HFF-Myc (cell line): Measurements from ENCODE around the gene SAMD9.

Experiments
- DNase-seq: peaks from one replicate; pipeline ENCODE4 v3.0.0-alpha.2; 2011; ENCODE audit warnings: low read depth; ENCODE audit errors: extremely low read depth
- H3K4me3 ChIP-seq: replicated peaks from 2 replicates; pipeline ENCODE4 v1.5.1; 2011; ENCODE audit warnings: low read depth, mild to moderate bottlenecking, control low read depth, low read length
- TF ChIP-seq, protein P1 (sequence below): IDR thresholded peaks from 2 replicates; pipeline ENCODE4 v1.5.1; 2012; ENCODE audit warnings: mild to moderate bottlenecking, low read depth, low read length, control low read depth; ENCODE audit errors: missing control alignments

The SAMD9 gene

DNA sequence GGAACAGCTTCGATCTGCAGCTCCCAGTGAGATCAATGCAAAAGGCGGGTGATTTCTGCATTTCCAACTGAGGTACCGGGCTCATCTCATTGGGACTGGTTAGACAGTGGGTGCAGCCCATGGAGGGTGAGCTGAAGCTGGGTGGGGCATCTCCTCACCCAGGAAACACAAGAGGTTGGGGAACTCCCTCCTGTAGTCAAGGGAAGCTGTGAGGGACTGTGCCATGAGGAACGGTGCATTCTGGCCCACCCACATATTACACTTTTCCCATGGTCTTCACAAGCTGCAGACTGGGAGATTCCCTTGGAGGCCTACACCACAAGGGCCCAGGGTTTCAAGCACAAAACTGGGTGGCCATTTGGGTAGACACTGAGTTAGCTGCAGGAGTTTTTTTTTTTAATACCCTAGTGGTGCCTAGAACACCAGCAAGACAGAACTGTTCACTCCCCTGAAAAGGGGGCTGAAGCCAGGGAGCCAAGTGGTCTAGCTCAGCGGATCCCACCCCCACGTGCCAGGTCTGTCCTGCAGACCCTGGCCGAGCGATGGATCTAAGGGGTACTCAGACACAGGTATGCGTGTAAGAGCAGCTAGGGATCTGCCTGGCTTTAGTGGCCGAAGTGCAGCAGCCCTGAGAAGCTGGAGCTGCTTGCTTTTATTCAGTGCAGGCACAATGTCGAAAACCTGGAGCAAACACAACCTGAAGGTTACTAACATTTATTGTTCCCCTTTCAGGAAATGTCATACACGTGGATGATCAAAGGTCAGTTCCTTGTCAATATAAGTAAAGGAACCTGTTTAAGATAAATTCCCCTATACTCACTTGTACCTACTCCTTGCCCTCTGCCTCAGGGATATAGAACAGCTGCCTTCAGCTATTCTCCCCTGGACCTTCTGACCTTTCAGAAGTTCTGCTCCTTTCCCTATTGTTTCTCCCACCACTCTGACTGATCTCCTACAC is 3.1 kb upstream of the SAMD9 start:
- no peak overlapping the region for H3K4me3 ChIP-seq
- DNase-seq = no peak
- TF ChIP-seq, protein P1, sequence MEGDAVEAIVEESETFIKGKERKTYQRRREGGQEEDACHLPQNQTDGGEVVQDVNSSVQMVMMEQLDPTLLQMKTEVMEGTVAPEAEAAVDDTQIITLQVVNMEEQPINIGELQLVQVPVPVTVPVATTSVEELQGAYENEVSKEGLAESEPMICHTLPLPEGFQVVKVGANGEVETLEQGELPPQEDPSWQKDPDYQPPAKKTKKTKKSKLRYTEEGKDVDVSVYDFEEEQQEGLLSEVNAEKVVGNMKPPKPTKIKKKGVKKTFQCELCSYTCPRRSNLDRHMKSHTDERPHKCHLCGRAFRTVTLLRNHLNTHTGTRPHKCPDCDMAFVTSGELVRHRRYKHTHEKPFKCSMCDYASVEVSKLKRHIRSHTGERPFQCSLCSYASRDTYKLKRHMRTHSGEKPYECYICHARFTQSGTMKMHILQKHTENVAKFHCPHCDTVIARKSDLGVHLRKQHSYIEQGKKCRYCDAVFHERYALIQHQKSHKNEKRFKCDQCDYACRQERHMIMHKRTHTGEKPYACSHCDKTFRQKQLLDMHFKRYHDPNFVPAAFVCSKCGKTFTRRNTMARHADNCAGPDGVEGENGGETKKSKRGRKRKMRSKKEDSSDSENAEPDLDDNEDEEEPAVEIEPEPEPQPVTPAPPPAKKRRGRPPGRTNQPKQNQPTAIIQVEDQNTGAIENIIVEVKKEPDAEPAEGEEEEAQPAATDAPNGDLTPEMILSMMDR = no peak

- TF ChIP-seq, protein P1 = no peak
- DNase-seq = no peak
- H3K4me3 ChIP-seq = no peak overlapping the region
These were observed 1.6 kb upstream of the SAMD9 start for GRCh38 chr7:93119191-93119905.

DNA sequence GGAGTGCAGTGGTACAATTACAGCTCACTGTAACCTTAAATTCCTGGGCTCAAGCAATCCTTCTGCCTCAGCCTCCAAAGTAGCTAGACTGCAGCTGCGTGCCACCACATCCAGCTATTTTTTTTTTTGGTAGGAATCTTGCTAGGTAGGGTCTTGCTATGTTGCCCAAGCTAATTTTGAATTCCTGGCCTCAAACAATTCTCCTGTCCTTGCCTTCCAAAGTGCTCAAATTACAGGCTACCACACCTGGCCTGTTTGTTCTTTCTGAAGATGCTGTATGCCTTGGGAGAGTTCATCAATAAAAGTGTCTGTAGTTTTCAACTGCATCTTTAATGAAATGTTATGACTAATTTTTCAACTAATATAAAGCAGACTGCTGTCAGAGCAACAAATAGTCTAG is 452 bp downstream of the SAMD9 start:
- no peak for DNase-seq
- TF ChIP-seq, protein P1 = no peak
- H3K4me3 ChIP-seq = peak overlapping the region; percentile 38

- peak; percentile 24 for DNase-seq
- H3K4me3 ChIP-seq = no peak overlapping the region
- TF ChIP-seq, protein P1 = no peak
These were observed 2.0 kb downstream of the SAMD9 start for GRCh38 chr7:93115796-93116195.

- TF ChIP-seq, protein P1 = no peak
- DNase-seq = no peak
These were observed 9.8 kb downstream of the SAMD9 start for GRCh38 chr7:93108003-93108402.

GRCh38 chr7:93097388-93097787 is 20.4 kb downstream of the SAMD9 start:
- H3K4me3 ChIP-seq = no peak overlapping the region
- DNase-seq = no peak
- TF ChIP-seq, protein P1 = no peak

More at GRCh38 chr7:93108003-93108402, 9.8 kb downstream of the SAMD9 start:
- no peak overlapping the region for H3K4me3 ChIP-seq
